Measurements from ENCODE around the gene CMTR2. TPM values are rescaled to one million over a fixed set of nuclear protein-coding genes. Genes with fewer than 3 reads are reported as not detected.

Gene CMTR2
- polyA plus RNA-seq, 1 of the 3 experiments (the other 2 are of a cell fraction), result 7.2 TPM

DNA sequence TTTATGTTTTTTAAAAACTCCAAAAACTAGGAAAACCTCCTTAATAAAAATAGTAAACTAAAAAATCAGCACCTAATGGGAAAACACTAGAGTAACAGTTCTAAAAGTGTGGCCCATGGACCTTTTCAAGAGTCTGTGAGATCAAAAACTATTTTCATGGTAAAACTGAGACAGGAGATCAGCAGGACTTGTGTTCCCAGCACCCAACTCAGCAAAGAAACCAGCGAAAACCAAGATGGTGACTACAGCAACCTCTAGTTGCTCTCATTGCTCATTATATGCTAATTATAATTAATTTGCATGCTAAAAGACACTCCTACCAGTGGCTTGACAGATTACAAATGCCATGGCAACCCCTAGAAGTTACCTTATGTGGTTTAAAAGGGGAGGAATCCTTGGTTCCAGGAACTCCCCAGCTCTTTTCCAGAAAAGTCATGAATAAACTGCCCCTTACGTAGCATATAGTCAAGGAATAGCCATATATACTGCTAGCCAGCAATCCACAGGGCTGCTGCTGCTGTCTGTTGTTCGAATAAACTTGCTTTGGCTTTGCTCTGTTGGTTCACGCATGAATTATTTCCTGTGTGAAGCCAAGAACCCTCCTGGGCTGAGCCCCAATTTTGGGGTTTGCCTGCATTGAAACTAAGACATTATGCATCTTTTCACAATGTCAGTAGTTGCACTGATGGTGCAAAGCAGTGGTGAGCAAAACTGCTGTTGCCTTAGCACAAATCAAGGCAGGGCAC lies 12.4 kb downstream of the CMTR2 start:
- Histone ChIP-seq H3K27ac (ENCODE audit: low read depth in 2 of 2, low read length in 1 of 2) (no peak overlapping the region), H3K9me2 (no peaks in the 10 kb centered on the region), H3K4me1 (ENCODE audit: control insufficient read depth in 1 of 2, insufficient read depth in 2 of 2, low read depth in 1 of 2, low read length in 1 of 2) (no peaks in the 10 kb centered on the region), H3F3A (replicated peaks; ENCODE audit: insufficient read depth) (no peaks in the 10 kb centered on the region), H3K79me2 (ENCODE audit: insufficient read depth) (no peaks in the 10 kb centered on the region), H3K9ac (no peak overlapping the region), H4K20me1 (ENCODE audit: insufficient read depth) (no peaks in the 10 kb centered on the region), H3K4me3 (ENCODE audit: low read depth in 2 of 2, low read length in 1 of 2) (no peak overlapping the region), H2AFZ (ENCODE audit: low read depth) (no peak overlapping the region), H3K4me2 (no peak overlapping the region), H3K9me3 (no peaks in the 10 kb centered on the region), H3K27me3 (ENCODE audit: insufficient read depth) (no peaks in the 10 kb centered on the region), H3K36me3 (replicated peaks in 1 of 2; ENCODE audit: control insufficient read depth in 1 of 2, insufficient read depth in 2 of 2, low read length in 1 of 2) (peaks cover 0 to 2% of the 10 kb centered on the region in 2 experiments)
- DNase-seq, result no peak
- TF ChIP-seq JUND (IDR thresholded peaks at IDR 0.05), result no peak
- WGBS (ENCODE audit: low lambda C conversion rate), result 55% methylated on average over 4 of the region's 4 CpGs
- ChIA-PET POLR2A (no interaction called here), CTCF (no interaction called here)

DNA sequence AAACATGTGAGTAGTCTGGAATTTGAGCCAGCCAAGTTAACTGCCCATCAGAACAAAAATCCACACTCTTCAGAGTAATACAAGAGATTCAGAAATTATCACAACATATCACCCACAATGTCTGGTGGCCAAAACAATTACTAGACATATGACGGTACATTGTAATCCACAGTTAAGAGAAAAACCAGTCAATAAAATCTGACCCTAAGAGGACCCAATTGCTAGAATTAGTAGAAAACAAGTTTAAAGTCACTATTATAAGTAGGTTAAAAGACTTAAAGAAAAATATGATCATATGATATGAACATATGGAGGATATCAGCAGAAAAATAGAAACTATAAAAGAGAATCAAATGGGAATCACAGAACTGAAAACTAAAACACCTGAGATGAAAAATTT lies 15.8 kb downstream of the CMTR2 start:
- no peaks in the 10 kb centered on the region for H3K9me3 ChIP-seq
- no peaks in the 10 kb centered on the region for H3K4me1 ChIP-seq (ENCODE audit: control insufficient read depth in 1 of 2, insufficient read depth in 2 of 2, low read depth in 1 of 2, low read length in 1 of 2)
- H3K9ac ChIP-seq, result no peak overlapping the region
- no peaks in the 10 kb centered on the region for H3K27me3 ChIP-seq (ENCODE audit: insufficient read depth)
- no peak overlapping the region for H2AFZ ChIP-seq (ENCODE audit: low read depth)
- TF ChIP-seq RAD21 (IDR thresholded peaks at IDR 0.05; ENCODE audit: low read length), result no peak
- TF ChIP-seq RCOR1 (IDR thresholded peaks at IDR 0.05; ENCODE audit: low read length), result no peak
- no peak for TF ChIP-seq ZBTB33 (IDR thresholded peaks at IDR 0.05; ENCODE audit: borderline replicate concordance, low read depth)
- TF ChIP-seq TAF1 (IDR thresholded peaks at IDR 0.05; ENCODE audit: borderline replicate concordance, low read depth, low read length), result no peak
- no peak for TF ChIP-seq FOXM1 (IDR thresholded peaks at IDR 0.05; ENCODE audit: low read depth)
- TF ChIP-seq, protein P1, sequence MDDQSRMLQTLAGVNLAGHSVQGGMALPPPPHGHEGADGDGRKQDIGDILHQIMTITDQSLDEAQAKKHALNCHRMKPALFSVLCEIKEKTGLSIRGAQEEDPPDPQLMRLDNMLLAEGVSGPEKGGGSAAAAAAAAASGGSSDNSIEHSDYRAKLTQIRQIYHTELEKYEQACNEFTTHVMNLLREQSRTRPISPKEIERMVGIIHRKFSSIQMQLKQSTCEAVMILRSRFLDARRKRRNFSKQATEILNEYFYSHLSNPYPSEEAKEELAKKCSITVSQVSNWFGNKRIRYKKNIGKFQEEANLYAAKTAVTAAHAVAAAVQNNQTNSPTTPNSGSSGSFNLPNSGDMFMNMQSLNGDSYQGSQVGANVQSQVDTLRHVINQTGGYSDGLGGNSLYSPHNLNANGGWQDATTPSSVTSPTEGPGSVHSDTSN (IDR thresholded peaks at IDR 0.05), result no peak
- TF ChIP-seq EP300 (IDR thresholded peaks at IDR 0.05; ENCODE audit: borderline replicate concordance in 1 of 2, low read depth in 1 of 2, low read length in 1 of 2), result no peak
- no peak for TF ChIP-seq FOXJ3 (CRISPR knock-in tag; IDR thresholded peaks at IDR 0.05)
- TF ChIP-seq, protein P2, sequence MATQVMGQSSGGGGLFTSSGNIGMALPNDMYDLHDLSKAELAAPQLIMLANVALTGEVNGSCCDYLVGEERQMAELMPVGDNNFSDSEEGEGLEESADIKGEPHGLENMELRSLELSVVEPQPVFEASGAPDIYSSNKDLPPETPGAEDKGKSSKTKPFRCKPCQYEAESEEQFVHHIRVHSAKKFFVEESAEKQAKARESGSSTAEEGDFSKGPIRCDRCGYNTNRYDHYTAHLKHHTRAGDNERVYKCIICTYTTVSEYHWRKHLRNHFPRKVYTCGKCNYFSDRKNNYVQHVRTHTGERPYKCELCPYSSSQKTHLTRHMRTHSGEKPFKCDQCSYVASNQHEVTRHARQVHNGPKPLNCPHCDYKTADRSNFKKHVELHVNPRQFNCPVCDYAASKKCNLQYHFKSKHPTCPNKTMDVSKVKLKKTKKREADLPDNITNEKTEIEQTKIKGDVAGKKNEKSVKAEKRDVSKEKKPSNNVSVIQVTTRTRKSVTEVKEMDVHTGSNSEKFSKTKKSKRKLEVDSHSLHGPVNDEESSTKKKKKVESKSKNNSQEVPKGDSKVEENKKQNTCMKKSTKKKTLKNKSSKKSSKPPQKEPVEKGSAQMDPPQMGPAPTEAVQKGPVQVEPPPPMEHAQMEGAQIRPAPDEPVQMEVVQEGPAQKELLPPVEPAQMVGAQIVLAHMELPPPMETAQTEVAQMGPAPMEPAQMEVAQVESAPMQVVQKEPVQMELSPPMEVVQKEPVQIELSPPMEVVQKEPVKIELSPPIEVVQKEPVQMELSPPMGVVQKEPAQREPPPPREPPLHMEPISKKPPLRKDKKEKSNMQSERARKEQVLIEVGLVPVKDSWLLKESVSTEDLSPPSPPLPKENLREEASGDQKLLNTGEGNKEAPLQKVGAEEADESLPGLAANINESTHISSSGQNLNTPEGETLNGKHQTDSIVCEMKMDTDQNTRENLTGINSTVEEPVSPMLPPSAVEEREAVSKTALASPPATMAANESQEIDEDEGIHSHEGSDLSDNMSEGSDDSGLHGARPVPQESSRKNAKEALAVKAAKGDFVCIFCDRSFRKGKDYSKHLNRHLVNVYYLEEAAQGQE (IDR thresholded peaks at IDR 0.05; ENCODE audit: low read depth, low read length), result no peak
- TF ChIP-seq YY1 (IDR thresholded peaks at IDR 0.05; ENCODE audit: low read depth), result no peak
- no peak for TF ChIP-seq RXRA (IDR thresholded peaks at IDR 0.05; ENCODE audit: borderline replicate concordance, low read depth)
- no peak for TF ChIP-seq NFIC (IDR thresholded peaks at IDR 0.05; ENCODE audit: borderline replicate concordance)
- no peak overlapping the region for H3K27ac ChIP-seq (ENCODE audit: low read depth in 2 of 2, low read length in 1 of 2)
- no peak overlapping the region for H3K4me2 ChIP-seq
- POLR2A ChIA-PET, result no interaction called here
- H4K20me1 ChIP-seq (ENCODE audit: insufficient read depth), result no peaks in the 10 kb centered on the region
- no peaks in the 10 kb centered on the region for H3K36me3 ChIP-seq (replicated peaks in 1 of 2; ENCODE audit: control insufficient read depth in 1 of 2, insufficient read depth in 2 of 2, low read length in 1 of 2)
- no peaks in the 10 kb centered on the region for H3F3A ChIP-seq (replicated peaks; ENCODE audit: insufficient read depth)
- DNase-seq, result no peak
- H3K9me2 ChIP-seq, result no peaks in the 10 kb centered on the region
- WGBS (ENCODE audit: low lambda C conversion rate), result 80% methylated on average over 1 of the region's 1 CpG
- CTCF ChIA-PET, result no interaction called here
- no peaks in the 10 kb centered on the region for H3K79me2 ChIP-seq (ENCODE audit: insufficient read depth)
- H3K4me3 ChIP-seq (ENCODE audit: low read depth in 2 of 2, low read length in 1 of 2), result no peak overlapping the region
